NCI-H2227 treated with DMSO at 0.1 percent for 48 hours (cell line): ENCODE measurements around the gene C1QTNF4.

Experiments used
- DNase-seq: peaks from one replicate; lab custom pipeline; 2025; lab: John Stamatoyannopoulos, UW

Gene C1QTNF4

DNA sequence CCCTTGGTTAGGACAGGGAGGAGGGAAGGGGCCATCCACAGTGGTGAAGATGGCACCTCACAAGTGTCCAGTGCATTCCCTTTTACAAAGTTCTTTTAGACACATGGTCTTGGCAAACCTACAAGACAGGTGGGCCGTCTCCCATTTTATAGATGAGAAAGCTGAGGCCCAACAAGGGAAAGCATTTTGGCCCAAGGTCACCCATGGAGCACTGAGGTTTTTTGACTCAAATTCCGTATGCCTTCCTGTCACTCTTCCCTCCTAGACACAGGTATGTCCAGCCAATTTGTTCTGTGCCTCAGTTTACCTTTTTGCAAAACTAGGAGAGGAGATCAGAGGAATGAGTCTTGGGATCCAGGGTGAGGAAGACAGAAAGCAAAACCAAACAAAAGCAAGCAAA is 1.2 kb downstream of the C1QTNF4 start:
- no peak for DNase-seq

DNA sequence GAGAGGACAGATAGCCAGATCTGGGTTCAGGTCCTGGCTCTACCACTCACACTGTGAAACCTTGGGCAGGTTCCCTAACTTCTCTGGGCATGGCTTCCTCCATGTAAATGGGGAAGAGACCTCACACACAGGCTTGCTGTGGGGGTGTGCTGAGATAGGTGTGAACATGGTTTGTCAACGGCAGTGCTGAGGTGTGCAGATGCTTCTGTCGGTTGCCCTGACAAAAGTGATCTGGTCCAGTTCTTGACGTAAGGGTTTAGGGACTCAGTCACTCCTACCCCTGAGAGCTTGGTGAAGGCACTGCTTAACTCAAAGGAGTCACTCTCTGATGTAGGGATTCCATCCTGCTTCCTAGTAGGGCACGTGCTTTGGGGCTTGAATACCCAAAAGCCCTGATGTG is 2.0 kb downstream of the C1QTNF4 start:
- DNase-seq: no peak

DNA sequence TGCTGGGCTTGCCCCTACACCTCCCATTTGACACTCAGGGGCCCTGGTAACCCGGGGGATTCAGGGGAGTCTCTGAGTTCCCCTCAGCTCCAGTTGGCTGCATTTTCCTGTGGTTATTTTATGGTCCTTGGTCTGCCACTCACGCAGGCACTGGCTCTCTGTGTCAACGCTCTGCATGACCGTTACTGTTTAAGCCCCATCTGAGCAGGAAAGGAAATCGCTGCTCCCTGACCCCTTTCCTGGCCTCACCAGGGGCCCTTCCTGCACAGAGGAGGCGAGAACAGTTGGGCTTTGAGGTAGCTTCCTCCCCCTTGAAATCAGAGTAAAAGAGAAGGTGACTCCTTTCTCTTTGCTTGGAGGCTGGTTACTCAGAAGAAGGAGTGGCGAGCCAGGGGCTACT is 2.4 kb downstream of the C1QTNF4 start:
- no peak for DNase-seq

DNA sequence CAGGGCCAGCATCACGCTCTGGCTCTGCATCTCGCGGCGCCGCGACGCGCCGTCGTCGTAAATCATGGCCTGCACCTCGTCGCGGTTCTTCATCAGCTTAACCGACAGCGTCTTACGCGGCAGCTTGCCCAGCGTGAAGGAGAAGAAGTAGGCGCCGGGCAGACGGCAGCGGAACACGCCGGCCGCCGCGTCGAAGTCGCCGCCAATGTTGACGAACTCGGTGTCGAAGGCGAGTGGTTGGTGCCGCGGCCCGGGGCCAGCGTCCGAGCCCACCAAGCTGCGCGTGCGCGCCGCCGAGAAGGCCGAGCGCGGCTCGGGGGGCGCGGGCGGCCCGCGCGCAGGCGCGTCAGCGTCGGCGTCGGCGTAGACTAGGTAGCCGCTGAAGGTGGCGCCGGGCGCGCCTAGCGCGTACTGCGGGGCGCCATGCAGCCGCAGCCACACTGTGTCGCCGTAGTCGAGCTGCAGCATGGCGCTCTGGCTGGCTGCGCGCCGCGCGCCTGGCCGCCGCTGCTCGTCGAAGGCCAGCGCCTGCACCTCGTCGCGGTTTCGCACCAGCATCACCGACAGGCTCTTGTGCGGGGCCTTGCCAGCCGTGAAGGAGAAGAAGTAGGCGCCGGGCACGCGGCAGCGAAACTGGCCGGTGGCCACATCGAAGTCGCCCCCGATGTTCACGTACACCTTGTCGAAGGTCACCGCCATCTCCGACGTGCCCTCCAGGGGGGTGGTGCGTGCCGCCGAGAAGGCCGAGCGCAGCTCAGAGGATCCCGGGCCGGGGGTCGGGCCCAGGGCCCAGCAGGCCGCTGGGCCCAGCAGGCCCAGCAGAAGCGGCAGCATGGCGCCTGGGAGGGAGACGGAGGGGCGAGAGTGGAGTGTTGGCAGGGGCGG is 4.0 kb downstream of the C1QTNF4 start:
- DNase-seq: no peak

DNA sequence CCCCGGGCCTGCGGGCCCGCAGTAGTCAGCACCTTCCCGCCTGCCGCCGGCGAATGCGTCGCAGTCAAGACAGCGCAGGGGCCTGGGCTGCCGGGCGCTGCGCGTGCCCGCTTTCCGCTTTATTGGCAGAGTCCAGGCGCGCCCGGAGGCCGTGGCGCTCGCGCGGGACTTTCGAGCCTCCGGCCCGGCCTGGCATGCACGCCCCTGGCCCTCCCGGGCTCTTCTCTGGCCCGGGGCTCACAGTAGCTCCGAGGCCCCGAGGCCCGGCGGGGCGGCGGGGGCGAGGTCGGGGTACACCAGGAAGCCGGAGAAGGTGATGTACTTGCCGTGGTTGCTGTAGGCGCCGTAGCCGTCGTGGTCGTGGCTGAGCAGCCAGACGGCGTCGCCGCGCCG is 4.6 kb downstream of the C1QTNF4 start:
- no peak for DNase-seq

DNA sequence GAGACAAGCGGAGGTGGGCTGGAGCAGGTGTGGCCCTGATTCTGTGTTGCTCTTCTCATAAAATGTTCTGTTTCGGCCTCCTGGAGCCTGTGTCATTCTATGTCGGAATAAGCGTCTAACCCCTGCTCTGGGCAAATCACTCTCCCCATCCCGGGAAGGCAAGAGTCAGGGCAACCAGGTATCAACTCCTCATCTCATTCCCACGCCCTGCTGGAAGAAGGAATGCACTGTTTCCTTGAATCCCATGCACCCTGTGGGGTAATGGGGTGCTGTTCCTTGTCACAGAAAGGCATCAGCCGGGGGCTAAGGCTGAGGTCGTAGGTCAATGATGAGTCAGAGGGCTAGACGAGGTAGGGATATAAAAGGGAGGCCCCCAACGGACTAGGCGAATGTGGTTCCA is 5.1 kb downstream of the C1QTNF4 start:
- DNase-seq: no peak

DNA sequence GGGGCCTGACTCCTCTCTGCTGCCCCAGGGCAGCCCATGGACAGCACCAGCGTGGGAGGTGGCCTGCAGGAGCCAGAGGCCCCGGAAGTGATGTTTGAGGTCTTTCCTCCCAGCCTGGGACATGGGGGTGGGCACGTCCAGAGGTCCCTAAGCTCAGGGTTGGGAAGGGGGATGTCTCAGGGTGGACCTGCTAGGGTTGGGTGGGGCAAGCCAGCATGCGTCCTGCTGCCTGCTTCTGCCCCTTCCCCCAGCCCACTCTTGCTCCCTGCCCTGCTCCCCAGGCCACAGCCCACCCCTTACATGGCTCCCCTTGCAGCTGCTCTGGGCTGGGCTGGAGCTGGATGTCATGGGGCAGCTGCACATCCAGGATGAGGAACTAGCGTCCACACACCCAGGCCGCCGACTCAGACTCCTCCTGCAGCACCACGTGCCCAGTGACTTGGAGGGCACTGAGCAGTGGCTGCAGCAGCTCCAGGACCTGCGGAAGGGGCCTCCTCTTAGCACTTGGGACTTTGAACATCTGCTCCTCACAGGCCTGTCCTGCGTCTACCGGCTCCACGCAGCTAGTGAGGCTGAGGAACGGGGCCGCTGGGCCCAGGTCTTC is 6.4 kb downstream of the C1QTNF4 start:
- no peak for DNase-seq

DNA sequence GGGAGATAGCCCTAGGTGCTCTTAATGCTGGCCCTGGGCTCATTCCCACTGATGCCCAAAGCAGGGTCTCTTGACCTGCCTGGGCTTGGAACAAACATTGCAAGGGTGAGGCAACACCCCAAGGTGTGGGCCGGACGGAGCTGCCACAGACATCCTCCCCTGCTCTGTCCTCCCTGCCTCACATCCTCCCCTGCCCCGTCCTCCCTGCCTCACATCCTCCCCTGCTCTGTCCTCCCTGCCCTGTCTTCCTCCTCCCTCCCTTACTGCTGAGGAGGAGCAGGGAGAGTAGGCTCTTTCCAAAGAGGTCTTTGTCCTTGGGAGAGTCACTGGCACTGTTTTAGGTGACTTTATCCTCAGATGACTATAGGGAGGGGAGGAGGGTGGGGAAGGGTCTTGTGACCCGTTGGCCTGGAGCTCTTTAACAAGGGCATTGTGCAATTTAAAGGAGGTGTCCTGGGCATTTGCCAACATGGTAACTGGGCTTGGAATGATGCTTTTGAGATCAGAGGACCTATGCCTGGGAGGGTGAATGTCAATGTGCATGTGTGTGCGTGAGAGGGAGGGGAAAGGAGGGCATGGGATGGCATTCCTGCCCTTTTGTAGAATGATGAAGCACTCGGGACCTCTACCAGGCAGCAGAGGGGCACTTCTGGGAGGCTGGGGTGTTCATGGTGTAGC is 7.0 kb downstream of the C1QTNF4 start:
- DNase-seq: no peak

DNA sequence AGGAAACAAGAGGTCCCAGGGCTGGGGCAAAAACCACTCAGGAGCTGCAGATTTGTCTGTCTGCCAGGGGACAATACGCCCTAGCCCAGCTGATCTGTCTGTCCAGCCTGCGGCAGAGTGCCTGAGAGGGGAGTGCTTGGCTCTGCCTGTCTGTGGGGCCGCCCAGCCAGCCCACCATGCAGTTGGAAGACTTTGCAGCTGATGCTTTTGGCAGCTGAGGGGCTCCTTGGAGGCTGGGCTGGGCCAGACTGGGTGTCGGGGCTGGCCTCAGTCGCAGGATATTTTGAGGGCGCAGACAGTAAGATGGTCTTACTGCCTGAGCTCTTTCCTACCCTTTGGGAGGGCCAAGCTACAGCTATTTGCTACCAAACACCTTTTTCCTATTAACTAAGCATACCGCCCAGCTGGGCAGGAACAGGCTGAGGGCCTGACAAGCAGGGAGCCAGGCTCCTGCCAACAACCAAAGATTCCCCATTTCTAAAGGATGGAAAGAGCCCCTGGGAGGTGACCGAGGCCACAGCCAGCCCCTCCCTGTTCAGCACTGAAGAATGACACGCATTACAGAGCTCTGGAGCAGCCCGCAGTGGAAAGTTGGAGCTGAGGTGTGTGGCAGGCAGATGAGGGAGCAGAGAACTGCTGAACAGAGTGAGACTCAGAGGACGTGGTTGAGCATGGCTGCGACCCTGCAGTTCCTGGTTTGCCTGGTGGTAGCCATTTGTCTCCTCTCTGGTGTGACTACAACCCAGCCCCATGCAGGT is 7.9 kb downstream of the C1QTNF4 start, which contains the start of gene FAM180B:
FAM180B (plus strand) TSS at position 581 of the 758 bp plus-strand sequence; CDS start at position 672, 91 bp downstream.
- no peak for DNase-seq

DNA sequence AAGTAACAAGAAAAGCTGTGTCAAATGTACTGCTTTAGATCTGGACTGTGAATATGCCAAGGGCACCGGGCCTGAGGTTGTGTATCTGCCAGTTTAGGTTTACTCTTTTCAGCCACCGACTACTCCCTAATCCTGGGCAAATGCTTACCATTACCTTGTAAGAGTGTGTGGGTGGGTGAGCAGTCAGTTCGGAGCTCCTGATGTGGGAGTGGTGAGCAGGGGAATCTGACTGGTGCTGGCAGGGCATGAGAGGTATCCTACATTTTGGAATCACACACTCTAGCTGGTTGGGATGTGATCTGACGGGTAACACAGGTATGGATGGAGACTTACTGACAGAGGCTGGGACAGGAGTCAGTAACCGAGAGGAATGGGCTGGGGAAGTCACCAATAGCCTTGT is 10.4 kb downstream of the C1QTNF4 start:
- DNase-seq: no peak

DNA sequence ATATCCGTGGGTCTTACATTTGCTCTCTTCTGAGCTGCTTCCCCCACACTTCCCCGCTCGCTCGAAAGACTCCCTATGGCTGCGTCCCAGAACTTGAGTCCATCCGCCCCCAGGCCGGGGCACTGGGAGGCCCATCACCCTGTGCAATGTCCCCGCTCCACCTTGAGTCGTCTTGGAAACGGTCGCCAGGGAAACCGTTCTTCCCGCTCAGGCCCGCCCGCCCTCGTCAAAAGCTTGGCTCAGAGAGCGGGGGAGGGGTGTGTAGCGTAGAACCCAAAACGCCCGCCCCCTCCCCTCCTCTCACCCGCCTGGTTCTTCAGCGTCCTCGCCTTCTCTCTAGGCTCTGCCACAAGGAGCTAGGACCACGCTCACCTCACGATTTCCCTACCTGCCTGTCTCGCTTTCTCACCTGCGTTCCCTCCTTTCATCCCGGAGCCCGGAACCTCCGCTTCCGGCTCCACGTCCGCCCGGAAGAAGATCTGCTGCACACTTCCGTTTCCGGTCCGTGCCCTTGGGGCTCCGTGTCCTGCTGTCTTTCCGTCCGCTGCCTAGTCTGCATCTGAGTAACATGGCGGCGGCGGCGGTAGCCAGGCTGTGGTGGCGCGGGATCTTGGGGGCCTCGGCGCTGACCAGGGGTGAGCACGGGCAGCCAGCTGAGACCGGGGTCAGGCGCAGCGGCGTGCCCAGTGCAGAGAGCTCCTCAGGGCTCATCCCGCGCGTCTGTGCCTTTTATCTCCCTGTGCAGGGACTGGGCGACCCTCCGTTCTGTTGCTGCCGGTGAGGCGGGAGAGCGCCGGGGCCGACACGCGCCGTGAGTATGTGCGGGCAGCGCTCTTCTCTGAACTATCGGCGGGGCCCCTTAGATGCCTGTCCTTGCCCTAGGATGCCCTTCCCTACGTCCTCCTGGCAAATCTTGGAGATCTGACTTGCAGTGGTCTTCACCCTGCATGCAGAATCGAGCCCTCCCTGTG is 15.4 kb downstream of the C1QTNF4 start, which contains the start of the genes KBTBD4 and NDUFS3:
KBTBD4 (minus strand) TSS at position 447 of the 971 bp plus-strand sequence; CDS start at position 428, 19 bp downstream.
NDUFS3 (plus strand) TSS at position 551 of the 971 bp plus-strand sequence; CDS start at position 569, 18 bp downstream.
- DNase-seq: peak; percentile 97

DNA sequence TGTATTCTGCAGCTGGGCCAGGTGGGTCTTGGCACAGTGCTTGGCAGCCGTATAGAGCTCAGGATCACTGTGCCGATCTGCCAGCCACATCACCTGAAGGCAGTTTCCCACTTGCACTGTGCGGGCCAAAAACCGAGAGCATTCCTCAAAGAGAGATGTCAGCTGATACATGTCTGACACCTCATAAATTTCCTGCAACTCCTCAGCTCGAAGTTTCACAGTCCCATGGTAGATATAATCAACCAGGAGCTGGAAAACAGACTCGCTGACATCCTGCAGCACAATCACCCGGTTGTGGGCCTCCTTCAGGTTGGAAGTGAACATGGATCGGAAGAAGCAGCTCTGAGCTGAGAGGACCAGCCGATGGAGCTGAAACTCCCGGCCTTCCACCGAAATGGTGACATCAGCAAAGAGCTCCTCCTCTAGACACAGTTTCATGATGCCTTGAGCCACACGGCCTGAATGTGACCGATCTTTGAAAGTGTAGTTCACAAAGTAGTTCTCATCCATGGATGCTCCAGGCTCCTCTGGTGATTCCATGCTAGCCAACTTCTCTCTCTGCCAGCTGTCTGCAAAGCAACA is 16.7 kb downstream of the C1QTNF4 start:
- peak; percentile 20 for DNase-seq

DNA sequence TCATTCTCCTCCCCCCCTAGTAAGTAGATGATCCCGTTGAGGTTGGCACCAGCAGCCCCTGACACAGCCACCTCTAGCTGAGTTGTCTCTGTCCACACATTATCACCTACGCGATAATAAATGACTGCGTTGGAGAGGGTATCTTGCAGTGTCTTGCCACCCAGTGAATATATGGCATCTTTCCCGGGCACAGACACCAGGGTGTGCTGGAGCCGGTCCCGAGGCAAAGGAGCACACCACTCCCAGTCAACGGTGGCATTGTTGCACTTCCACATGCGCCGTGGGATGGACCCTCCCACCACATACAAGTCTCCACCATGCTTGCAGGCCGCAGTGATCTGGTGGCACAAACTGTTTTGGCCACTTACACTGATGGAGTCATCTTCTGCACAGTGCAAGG is 20.9 kb downstream of the C1QTNF4 start:
- no peak for DNase-seq

DNA sequence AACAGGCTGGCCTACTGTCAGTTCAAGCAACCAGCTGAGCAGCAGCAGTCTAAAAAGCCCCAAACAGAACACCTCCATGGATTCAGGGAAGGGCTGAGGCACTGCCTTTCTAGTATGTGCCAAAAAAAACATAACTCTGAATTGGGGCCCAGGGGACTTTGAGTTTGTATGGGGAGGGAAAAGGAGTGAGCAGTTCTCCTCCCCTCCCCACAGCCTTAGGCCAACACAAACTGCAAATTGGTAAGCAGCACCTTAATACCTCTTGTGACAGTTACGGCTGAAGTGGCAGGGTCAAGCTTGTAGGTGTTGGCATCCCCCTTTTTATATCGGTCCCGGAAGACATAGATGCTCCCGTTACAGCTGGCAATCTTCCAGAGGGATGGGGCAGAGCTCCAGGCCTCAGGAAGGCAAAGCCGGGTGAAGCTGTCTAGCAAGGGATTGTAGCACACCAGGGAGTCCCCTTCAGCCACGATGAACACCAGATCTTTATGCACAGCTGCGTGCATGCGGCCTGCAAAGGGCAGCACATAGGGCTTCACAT is 21.4 kb downstream of the C1QTNF4 start:
- peak; percentile 47 for DNase-seq

DNA sequence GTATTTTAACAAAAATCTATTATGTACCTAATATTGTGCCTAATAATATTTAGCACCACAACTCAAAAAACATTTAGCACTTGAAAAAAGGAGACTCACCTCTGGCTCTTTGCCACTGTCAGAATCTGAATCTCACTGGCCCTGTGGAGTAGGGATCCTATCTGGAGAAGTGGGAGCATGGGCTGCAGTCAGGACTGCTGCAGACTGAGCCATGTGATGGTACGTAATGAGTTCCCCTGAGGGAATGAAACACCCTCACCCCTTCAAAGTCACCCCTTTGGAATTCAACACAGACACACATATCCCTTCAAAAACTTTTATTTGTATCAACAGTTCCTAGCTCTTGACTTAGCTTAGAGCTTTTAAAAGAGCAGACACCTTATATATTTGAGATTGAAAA is 22.3 kb downstream of the C1QTNF4 start:
- no peak for DNase-seq

DNA sequence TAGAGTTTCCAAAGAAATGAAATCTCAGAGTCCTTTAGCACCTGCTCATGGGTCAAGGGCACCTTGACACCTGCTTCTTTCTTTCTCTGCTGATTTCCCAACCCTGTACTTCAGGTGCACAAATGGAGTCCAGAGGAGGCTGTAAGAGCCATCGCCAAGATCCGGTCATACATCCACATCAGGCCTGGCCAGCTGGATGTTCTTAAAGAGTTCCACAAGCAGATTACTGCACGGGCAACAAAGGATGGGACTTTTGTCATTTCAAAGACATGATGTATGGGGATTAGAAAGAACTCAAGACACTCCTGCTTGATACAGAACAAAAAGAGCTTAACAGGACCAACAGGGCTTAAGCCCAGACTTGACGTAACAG is 22.9 kb downstream of the C1QTNF4 start:
- no peak for DNase-seq

DNA sequence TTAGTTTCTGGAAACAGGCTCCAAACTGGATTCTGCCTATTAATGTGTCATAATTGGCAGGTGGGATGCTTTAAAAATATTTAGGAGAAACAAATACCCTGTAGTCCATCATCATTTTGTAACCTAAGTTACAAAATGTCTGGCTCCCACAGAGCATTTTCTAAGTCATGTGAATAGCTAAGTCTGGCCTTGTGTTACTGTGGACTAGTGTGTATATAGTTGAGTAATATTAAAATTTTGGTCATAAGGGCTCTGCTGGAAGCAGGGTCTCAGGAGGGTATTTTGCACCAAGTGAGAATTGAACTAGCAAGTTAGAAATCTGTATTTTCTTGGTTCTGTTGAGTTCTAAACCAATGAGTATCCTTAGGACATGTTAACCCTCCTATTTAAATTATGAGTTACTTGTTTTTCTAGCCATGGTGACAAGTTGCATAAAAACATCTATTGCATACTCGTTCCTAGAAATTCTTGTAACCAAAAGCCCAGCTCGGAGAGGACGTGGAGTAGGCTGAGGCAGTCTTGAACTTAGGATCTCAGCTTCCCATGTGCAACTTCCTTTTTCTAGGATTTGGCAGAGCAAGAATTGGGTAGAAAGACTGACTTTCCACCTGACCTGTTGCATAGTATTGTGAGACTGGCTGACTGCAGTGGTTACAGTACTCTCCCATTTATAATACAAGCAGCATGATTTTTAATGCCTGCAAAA is 23.4 kb downstream of the C1QTNF4 start:
- DNase-seq: no peak

DNA sequence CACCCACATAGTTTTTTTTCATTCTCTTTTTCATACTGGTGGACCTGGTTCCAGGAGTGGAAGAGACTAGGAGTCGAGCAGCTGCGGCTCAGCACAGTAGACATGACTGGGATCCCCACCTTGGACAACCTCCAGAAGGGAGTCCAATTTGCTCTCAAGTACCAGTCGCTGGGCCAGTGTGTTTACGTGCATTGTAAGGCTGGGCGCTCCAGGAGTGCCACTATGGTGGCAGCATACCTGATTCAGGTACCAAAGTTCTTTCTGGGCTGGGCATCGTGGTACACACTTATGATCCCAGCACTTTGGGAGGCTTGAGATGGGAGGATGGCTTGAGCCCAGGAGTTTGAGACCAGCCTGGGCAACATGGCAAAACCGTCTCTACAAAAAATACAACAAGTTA is 24.6 kb downstream of the C1QTNF4 start:
- no peak for DNase-seq

DNA sequence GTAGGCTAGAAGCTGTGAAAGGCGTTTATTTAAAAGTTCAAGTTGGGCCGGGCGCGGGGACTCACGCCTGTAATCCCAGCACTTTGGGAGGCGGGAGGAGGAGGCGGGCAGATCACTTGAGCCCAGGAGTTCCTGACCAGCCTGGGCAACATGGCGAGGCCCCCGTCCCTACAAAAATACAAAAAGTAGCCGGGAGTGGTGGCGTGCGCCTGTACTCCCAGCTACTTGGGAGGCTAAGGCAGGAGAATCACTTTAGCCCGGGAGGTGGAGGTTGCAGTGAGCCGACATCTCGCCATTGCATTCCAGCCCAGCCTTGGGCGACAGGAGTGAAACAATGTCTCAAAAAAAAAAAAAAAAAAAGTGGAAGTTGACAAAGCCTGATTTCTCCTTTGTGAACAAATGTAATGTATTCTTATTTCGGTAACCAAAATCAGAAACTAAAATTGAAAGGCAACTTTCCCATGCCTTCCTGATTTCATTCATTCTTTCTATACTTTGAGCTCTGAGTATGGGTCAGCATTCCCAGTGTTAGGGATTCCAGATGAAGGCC is 28.0 kb downstream of the C1QTNF4 start:
- DNase-seq: no peak
